NCI-H146 treated with DMSO at 0.1 percent for 48 hours (cell line): Measurements from ENCODE around the gene AHDC1.

Source experiments
- DNase-seq: peaks from one replicate; lab custom pipeline; 2025; ENCODE audit not compliant: unreplicated experiment; lab: John Stamatoyannopoulos, UW

The AHDC1 gene

GRCh38 chr1:27599605-27600497, 4.1 kb downstream of the AHDC1 start:
- DNase-seq: no peak

DNA sequence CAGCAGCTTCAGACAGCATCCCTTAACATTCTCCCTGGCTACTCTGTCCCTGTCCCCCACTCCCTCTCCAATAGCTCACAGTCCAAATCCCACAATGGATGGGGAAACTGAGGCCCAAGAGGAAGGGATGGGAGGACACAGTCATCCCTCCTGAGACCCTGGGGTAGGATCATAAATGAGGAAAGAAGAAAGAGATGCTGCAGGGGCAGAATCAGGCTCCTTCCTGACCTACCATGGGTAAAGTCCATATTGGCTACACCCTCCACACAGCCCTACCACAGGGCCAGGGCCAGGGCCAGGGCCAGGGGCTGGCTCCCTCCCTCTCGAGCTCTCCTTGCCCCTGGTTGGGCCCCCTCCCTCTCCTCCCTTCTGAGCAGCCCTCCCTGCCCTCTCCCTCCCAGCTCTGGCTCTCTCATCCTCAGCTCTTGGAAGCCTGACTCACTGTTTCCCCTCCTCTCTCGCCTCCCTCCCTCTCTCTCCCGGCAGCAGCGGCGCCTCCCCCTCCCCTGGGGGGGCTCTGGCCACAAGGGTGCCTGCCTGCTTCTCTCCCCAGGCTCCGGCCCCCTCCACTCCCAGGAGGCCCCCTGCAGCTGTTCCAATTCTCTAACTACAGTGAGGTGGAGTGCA, 4.9 kb downstream of the AHDC1 start:
- no peak for DNase-seq

DNA sequence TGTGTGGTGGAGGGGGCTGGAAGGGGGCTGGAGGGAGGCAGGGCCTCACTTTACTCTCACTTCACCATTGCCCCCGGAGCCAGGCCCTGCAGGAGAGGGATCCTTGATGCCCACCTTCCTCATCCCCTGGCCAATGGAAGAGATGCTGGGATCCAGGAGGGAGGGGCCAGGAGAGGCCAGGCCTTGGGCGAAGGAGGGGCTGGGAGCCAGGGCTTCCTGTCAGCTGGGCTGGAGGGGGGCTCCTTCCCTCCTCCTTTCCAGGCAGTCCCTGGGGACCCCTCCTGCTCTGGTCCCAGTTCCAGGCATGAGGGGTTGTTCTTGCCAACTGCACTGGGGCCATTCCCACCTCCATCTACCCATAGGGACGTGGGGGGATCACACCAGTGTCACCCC, 5.7 kb downstream of the AHDC1 start:
- DNase-seq: no peak

- no peak for DNase-seq
These were observed 6.2 kb downstream of the AHDC1 start for GRCh38 chr1:27597516-27598294.

DNA sequence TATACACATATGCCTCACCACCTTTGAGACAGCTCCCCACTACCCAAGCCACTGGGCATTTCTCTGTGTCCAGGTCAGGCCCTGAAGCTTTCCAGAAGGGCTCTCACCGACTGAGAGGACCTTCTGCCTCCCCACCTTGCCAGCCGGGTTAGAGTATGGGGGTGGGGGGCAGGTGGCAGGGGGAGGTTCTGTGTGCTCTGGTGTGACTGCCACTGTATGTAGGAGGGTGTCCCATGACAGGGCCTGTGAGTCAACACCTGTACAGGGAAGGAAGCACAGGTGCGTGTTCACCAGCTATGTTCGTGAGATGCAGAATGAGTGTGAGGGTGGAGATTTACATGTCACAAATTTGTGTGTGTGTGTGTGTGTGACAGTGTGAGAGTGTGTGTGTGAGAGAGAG, 7.0 kb downstream of the AHDC1 start:
- no peak for DNase-seq

DNA sequence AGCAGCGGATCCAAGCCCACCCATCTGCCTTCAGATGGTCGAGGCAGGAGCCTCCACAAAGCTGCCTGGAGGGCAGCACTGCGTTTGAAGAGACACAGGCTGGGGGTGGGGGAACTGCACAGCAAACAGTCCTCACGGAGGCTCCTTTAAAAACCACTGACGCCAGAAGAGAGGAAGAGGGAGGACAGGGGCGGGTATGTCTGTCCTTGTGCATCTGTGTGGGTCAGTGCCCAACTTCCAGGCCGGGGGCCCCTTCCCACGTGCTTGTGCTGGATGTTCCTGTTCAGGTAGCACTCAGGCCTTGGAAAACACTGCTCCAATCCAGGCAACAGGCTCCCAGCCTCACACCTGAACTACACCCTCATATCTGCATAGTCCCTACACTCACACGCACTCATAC, 7.7 kb downstream of the AHDC1 start:
- DNase-seq: no peak

GRCh38 chr1:27595597-27595996, 8.3 kb downstream of the AHDC1 start:
- DNase-seq: no peak

DNA sequence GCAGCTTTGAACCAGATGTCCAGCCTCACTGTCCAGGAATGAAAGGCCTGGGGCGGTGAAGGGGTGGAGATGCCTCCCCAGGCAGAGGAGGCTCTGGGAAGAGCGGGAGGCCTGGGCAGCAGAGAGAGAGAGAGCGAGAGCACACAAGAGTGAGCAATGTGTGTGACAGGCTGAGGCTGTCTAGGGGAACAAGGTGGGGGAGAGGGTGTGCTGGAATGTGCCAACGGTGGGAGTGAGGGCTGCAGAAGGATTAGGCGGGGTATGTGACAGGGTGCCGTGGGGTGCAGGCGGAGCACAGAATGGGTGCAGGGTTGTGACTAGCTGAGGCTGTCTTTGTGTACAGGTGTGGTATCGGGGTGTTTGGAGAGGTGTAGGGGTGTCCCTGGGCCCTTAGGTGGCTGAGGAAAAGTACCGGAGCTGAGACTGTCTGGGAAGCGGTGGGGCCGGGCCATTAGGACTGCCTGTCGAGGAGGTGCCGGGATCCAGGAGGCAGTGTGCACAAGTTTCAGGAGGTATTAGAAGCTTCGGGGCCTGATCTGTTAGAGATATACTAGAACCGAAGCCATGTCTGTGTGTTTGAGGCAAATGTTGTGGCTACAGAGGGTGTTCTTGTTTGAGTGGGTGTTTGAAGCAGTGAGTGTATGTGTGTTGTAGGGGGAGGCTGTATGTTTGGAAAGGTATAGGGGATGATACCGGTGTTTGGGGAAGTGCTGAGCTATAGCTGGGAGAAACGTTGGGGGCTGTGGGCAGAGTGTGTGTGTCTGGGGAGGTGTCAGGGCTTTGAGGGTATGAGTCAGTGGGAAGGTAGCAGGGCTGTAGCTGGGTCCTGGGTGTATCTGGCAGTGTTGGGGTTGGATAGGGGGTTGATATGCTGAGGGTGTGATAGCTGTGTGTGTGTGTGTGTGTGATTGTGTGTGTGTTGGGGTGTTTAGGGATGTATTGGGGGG, 9.1 kb downstream of the AHDC1 start:
- no peak for DNase-seq

- DNase-seq: no peak
These were observed 10.0 kb downstream of the AHDC1 start for GRCh38 chr1:27593678-27594563.

DNA sequence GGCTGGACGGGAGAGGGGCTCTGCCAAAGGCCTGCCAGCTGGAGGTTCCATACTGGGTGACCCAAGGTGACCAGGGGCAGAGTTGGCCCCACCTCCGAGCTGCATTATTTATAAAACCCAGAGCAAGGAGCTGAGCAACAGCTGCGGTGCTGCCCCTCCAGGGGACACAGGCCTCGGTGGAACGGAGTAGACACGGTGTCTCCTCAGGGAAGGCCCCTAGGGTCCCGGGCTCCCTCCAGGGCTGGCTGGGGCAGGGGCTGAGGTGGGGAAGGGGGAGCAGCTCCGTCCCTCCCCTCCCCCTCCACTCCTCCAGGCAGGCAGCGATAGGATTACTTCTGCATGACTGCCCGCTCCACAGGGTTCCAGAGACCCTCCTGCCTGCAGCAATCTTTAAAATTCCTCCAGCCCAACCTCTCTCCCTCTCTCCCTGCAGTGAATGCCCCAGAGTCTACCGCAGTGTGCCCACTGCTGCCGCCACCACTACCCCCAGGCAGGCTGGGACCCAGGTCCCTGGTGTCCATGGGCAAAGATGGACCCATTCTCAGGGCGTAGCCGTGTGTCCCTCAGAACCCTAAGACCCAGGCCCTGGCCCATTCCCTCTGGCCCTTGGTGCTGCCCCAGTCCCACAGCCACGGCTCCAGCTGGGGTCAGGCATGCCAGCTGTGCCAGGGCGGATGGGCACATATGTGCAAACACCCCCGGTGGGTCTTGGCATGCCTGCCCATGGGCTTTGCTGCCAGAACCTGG, 10.8 kb downstream of the AHDC1 start:
- no peak for DNase-seq

DNA sequence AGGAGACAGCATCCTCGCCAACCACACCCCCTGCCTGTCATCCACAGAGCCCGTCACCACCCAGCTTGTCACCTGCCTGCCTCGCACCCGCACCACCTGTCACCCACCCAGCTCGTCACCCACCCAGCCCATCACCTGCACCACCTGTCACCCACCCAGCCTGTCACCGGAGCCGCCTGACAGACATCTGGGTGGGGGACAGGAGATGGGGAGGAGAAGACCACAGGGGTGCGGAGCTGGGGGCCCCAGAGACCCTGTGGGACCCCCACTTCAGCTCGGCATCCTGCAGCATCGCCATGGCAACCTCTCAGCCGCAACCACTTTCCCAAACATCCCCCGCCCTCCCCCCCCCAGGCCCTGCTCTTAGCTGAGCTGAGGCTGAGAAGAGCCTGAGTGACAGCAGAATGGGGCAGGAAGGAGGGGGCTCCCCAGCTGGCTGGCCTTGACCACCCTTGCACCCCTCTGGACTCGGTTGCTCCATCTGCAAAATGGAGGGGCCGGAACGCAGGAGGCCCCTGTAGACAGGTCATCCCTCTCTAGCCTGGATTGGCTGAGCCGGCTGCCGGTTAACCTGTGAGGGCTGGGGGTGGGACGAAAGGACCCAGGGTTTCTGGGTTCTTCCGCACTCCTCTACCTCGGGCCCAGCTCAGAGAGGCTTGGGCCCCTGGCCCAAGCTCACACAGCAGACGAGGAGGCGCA, 11.6 kb downstream of the AHDC1 start:
- DNase-seq: no peak

DNA sequence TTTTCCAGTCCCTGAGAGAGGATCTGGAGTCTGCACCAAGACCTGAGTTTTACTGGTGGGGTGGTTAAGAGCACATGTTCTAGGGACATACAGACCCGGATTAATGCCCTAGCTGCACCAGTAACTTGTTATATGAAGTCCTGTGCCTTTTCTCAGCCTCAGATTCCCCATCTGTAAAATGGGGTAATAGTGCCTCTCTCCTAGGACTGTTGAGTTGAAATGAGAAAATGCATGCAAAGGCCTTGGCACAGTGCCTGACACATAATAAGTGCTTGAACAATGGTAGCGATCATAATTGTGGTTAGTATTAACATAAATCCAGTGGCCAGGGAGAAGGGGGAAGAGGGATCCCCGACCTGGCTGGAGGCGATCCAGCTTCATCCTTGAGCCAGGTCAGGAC, 12.3 kb downstream of the AHDC1 start:
- no peak for DNase-seq

DNA sequence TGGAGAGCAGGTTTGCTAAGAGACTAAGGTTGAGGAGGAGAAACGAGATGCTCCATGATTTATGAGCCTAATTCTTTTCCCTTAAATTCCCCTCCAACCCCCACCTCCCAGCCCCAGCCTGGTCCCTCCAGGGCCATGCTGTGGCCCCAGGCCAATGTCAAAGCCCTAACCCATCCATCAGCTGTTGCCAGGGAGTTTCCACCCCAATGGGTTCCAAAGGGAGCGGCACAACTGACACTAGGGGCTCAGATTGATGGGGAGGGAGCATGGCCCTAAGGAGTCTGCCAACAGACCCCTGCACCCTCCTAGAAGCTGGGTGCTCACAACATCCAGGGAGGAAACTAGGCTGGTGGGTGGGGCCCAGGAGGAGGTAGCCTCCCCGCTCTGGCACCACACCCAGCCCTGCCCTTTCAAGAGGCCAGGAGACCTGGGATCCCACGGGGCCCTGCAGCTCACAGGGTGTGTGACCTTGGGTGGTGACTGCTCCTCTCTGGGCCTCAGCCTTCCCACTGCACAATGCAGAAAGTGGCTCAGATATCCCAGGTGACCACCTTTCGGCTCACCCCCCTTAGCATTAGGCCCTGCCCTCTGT, 12.9 kb downstream of the AHDC1 start:
- no peak for DNase-seq

DNA sequence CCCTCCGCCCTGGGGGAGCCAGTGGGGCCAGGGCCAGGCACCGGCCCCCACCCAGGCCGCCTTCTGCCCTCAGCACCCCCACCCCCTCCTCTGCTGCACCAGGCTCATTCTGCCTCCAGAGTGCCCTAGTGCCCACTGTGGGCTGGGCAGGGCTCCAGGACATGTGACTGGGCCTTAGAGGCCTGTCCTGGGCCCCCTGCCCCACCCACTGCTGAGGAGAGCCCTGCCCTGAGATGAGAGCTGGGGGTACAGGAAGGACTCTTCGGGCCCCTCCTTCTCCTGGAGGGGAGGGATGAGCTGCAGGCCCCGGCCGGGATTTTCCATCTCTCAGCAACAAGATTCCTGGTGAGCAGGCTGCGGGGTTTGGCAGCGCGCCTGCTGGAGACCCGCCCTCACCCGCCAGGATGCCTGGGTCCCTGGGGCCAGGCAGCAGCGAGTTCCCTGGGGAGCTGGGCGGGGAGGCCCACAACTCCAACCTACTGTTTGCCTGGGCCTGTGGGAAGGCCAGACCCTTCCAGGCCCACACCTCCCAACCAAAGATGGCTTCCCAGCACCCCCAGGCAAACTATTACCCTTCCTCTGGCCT, 14.0 kb downstream of the AHDC1 start:
- DNase-seq: no peak

GRCh38 chr1:27589441-27589840, 14.5 kb downstream of the AHDC1 start:
- no peak for DNase-seq

- no peak for DNase-seq
These were observed 15.4 kb downstream of the AHDC1 start for GRCh38 chr1:27588256-27589232.

DNA sequence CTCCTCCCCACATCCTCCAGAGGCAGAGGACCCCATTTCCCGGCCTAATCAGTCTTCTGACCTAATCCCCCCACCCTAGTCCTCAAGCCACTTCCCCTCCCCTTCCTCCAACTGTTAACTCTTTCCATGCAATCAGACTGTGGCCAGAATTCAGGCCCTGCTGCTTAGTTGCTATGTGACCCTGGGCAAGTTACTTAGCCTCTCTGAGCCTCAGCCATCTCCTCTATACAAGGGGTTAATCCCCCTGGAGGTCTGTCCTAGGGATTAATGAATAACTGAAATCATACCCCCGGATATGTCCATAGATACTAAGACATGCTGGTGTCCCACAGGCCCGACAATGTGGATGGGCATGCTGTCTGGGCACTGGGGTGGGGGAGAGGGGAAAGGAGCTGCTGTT, 18.3 kb downstream of the AHDC1 start:
- no peak for DNase-seq
